ENCODE measurements around the gene CYP2D6.
"Not testable (repeated sequence)": the region's sequence is repeated elsewhere in the genome, so short reads cannot be mapped to it uniquely, and the experiment has no call there.

CYP2D6 gene

GRCh38 chr22:42111798-42112197, 18.8 kb downstream of the CYP2D6 start:
- Histone ChIP-seq H3K79me2 (ENCODE audit: insufficient read depth, low read length) (no peaks in the 10 kb centered on the region), H3F3A (ENCODE audit: insufficient read depth, low read length) (no peaks in the 10 kb centered on the region), H3K9ac (ENCODE audit: low read length) (no peak overlapping the region), H3K9me3 (ENCODE audit: low read length) (peaks cover 7% of the 10 kb centered on the region; the same call in 1 of the 2 replicates), H3K36me3 (ENCODE audit: insufficient read depth, low read length) (no peaks in the 10 kb centered on the region), H4K20me1 (ENCODE audit: insufficient read depth, low read length) (no peaks in the 10 kb centered on the region), H3K9me2 (ENCODE audit: low read depth, low read length) (no peaks in the 10 kb centered on the region), H3K4me1 (ENCODE audit: insufficient read depth, low read length, severe bottlenecking) (no peaks in the 10 kb centered on the region), H2AFZ (ENCODE audit: low read length) (no peak overlapping the region), H3K27me3 (ENCODE audit: insufficient read depth, low read length) (no peaks in the 10 kb centered on the region), H3K4me3 (ENCODE audit: low read depth, low read length, poor library complexity, severe bottlenecking) (no peak overlapping the region), H3K4me2 (ENCODE audit: low read length) (no peak overlapping the region), H3K27ac (ENCODE audit: low read depth, low read length, poor library complexity, severe bottlenecking) (no peak overlapping the region)
- TF ChIP-seq EZH2 (IDR thresholded peaks at IDR 0.05; ENCODE audit: borderline replicate concordance, low read length) (no peak), CTCF (IDR thresholded peaks at IDR 0.05; ENCODE audit: low read length) (no peak)

- H3K4me1 ChIP-seq (ENCODE audit: insufficient read depth, low read length, severe bottlenecking) = no peaks in the 10 kb centered on the region
- H3K79me2 ChIP-seq (ENCODE audit: insufficient read depth, low read length) = no peaks in the 10 kb centered on the region
- no peak overlapping the region for H3K27ac ChIP-seq (ENCODE audit: low read depth, low read length, poor library complexity, severe bottlenecking)
- no peak overlapping the region for H3K4me2 ChIP-seq (ENCODE audit: low read length)
- H3K9me3 ChIP-seq (ENCODE audit: low read length) = peaks cover 7% of the 10 kb centered on the region
- H4K20me1 ChIP-seq (ENCODE audit: insufficient read depth, low read length) = no peaks in the 10 kb centered on the region
- no peak overlapping the region for H3K9ac ChIP-seq (ENCODE audit: low read length)
- no peaks in the 10 kb centered on the region for H3K27me3 ChIP-seq (ENCODE audit: insufficient read depth, low read length)
- H3F3A ChIP-seq (ENCODE audit: insufficient read depth, low read length) = no peaks in the 10 kb centered on the region
- H3K4me3 ChIP-seq (ENCODE audit: low read depth, low read length, poor library complexity, severe bottlenecking) = no peak overlapping the region
- no peaks in the 10 kb centered on the region for H3K9me2 ChIP-seq (ENCODE audit: low read depth, low read length)
- no peak overlapping the region for H2AFZ ChIP-seq (ENCODE audit: low read length)
- no peaks in the 10 kb centered on the region for H3K36me3 ChIP-seq (ENCODE audit: insufficient read depth, low read length)
- TF ChIP-seq EZH2 (IDR thresholded peaks at IDR 0.05; ENCODE audit: borderline replicate concordance, low read length) (no peak), CTCF (IDR thresholded peaks at IDR 0.05; ENCODE audit: low read length) (no peak)
These were observed 21.8 kb downstream of the CYP2D6 start for GRCh38 chr22:42108848-42109247.

- H3K27ac ChIP-seq (ENCODE audit: low read depth, low read length, poor library complexity, severe bottlenecking); H3K4me3 ChIP-seq (ENCODE audit: low read depth, low read length, poor library complexity, severe bottlenecking); H3F3A ChIP-seq (ENCODE audit: insufficient read depth, low read length); H2AFZ ChIP-seq (ENCODE audit: low read length); H3K4me1 ChIP-seq (ENCODE audit: insufficient read depth, low read length, severe bottlenecking); H3K79me2 ChIP-seq (ENCODE audit: insufficient read depth, low read length); H3K36me3 ChIP-seq (ENCODE audit: insufficient read depth, low read length); H4K20me1 ChIP-seq (ENCODE audit: insufficient read depth, low read length); H3K9ac ChIP-seq (ENCODE audit: low read length); H3K9me2 ChIP-seq (ENCODE audit: low read depth, low read length); H3K4me2 ChIP-seq (ENCODE audit: low read length); H3K27me3 ChIP-seq (ENCODE audit: insufficient read depth, low read length): not testable (repeated sequence)
- peaks cover 19% of the 10 kb centered on the region for H3K9me3 ChIP-seq (ENCODE audit: low read length)
These were observed 26.2 kb downstream of the CYP2D6 start for GRCh38 chr22:42104332-42104860.

- peaks cover 19% of the 10 kb centered on the region for H3K9me3 ChIP-seq (ENCODE audit: low read length)
- H3K27ac ChIP-seq (ENCODE audit: low read depth, low read length, poor library complexity, severe bottlenecking) = no peak overlapping the region
- no peaks in the 10 kb centered on the region for H3F3A ChIP-seq (ENCODE audit: insufficient read depth, low read length)
- H4K20me1 ChIP-seq (ENCODE audit: insufficient read depth, low read length) = no peaks in the 10 kb centered on the region
- H3K9me2 ChIP-seq (ENCODE audit: low read depth, low read length) = no peaks in the 10 kb centered on the region
- no peaks in the 10 kb centered on the region for H3K27me3 ChIP-seq (ENCODE audit: insufficient read depth, low read length)
- no peak overlapping the region for H3K4me3 ChIP-seq (ENCODE audit: low read depth, low read length, poor library complexity, severe bottlenecking)
- no peaks in the 10 kb centered on the region for H3K36me3 ChIP-seq (ENCODE audit: insufficient read depth, low read length)
- no peaks in the 10 kb centered on the region for H3K4me1 ChIP-seq (ENCODE audit: insufficient read depth, low read length, severe bottlenecking)
- no peaks in the 10 kb centered on the region for H3K79me2 ChIP-seq (ENCODE audit: insufficient read depth, low read length)
- TF ChIP-seq CTCF (IDR thresholded peaks at IDR 0.05; ENCODE audit: low read length) (no peak), EZH2 (IDR thresholded peaks at IDR 0.05; ENCODE audit: borderline replicate concordance, low read length) (no peak)
- no peak overlapping the region for H3K4me2 ChIP-seq (ENCODE audit: low read length)
- H3K9ac ChIP-seq (ENCODE audit: low read length) = no peak overlapping the region
- H2AFZ ChIP-seq (ENCODE audit: low read length) = no peak overlapping the region
These were observed 29.4 kb downstream of the CYP2D6 start for GRCh38 chr22:42101199-42101598.

Data from OCI-LY1 (cell line).